WTC11 (cell line): Measurements from ENCODE around the gene ANO1. TPM values are rescaled to one million over a fixed set of nuclear protein-coding genes. Genes with fewer than 3 reads are reported as not detected.

Source experiments
- ATAC-seq: fragments of 200-7000 bp; cut with Tn5 transposase; 2 replicates; pipeline ENCODE4 v1.10.0; 2021; ENCODE audit warnings: mild to moderate bottlenecking, moderate library complexity
- CTCF ChIA-PET: fragments of 300-600 bp; sonication (Branson Sonifier 250); formaldehyde crosslinking; loops from one replicate; lab custom pipeline; 2021; ENCODE audit warnings: antibody characterized with exemption; lab: Charles Lee
- POLR2A ChIA-PET: fragments of 350-600 bp; sonication (Branson Sonifier 250); formaldehyde crosslinking; loops from one replicate; lab custom pipeline; 2021; ENCODE audit warnings: antibody characterized with exemption; lab: Charles Lee
- DNase-seq: peaks from one replicate; pipeline ENCODE4 v3.0.0; 2021; ENCODE audit warnings: low spot score
- H3K27ac Mint-ChIP-seq: 2 replicates; pipeline ENCODE4 v1.8.0; 2021; ENCODE audit warnings: mixed read lengths
- H3K27me3 Mint-ChIP-seq: 2 replicates; pipeline ENCODE4 v1.8.0; 2021; ENCODE audit warnings: low read depth, mild to moderate bottlenecking, moderate library complexity, mixed read lengths
- H3K36me3 Mint-ChIP-seq: 2 replicates; pipeline ENCODE4 v1.8.0; 2021; ENCODE audit warnings: mixed read lengths
- H3K4me1 Mint-ChIP-seq: 2 replicates; pipeline ENCODE4 v1.8.0; 2022; ENCODE audit warnings: mixed read lengths
- H3K4me3 Mint-ChIP-seq: 2 replicates; pipeline ENCODE4 v1.8.0; 2021; ENCODE audit warnings: mild to moderate bottlenecking, moderate library complexity, mixed read lengths
- H3K9me3 Mint-ChIP-seq: 2 replicates; pipeline ENCODE4 v1.8.0; 2021; ENCODE audit warnings: mixed read lengths
- ATF1 ChIP-seq: sonication (generic); formaldehyde crosslinking; IDR thresholded peaks from 2 replicates; pipeline ENCODE4 v1.8.1; 2023; ENCODE audit warnings: mild to moderate bottlenecking, moderate library complexity, missing genetic modification reagents
- EMX1 ChIP-seq: fragments of 250-450 bp; sonication (Bioruptor Pico); IDR thresholded peaks from 2 replicates; pipeline ENCODE4 v1.8.0; 2021; ENCODE audit warnings: mild to moderate bottlenecking
- GRHL2 ChIP-seq: fragments of 250-450 bp; sonication (Bioruptor Pico); IDR thresholded peaks from 2 replicates; pipeline ENCODE4 v1.8.0; 2022; ENCODE audit warnings: mild to moderate bottlenecking, moderate library complexity; ENCODE audit not compliant: insufficient replicate concordance, severe bottlenecking
- GTF2I ChIP-seq: fragments of 250-450 bp; sonication (Bioruptor Pico); conservative IDR thresholded peaks from 2 replicates; pipeline ENCODE4 v1.4.0; 2021; ENCODE audit warnings: mild to moderate bottlenecking
- MXD4 ChIP-seq: fragments of 250-450 bp; sonication (Bioruptor Pico); IDR thresholded peaks from 2 replicates; pipeline ENCODE4 v1.8.0; 2021; ENCODE audit warnings: mild to moderate bottlenecking, moderate library complexity, borderline replicate concordance
- MYBL2 ChIP-seq: sonication (generic); formaldehyde crosslinking; IDR thresholded peaks from 2 replicates; pipeline ENCODE4 v1.8.1; 2023; ENCODE audit warnings: mild to moderate bottlenecking, moderate library complexity, missing genetic modification reagents
- NR2C2 ChIP-seq: sonication (generic); formaldehyde crosslinking; IDR thresholded peaks from 2 replicates; pipeline ENCODE4 v1.8.0; 2022; ENCODE audit warnings: mild to moderate bottlenecking, missing genetic modification reagents
- PRRX2 ChIP-seq: fragments of 250-450 bp; sonication (Bioruptor Pico); IDR thresholded peaks from 2 replicates; pipeline ENCODE4 v1.8.0; 2021; ENCODE audit warnings: mild to moderate bottlenecking
- ZNF121 ChIP-seq: sonication (generic); formaldehyde crosslinking; IDR thresholded peaks from 2 replicates; pipeline ENCODE4 v1.8.0; 2023; ENCODE audit warnings: missing genetic modification reagents
- total RNA-seq: library from RNA; stranded (reverse); gene quantifications from 3 replicates; pipeline ENCODE4 v1.2.3, GENCODE V29; 2021
- TF ChIP-seq, protein P1 (sequence below): sonication (generic); formaldehyde crosslinking; IDR thresholded peaks from 2 replicates; pipeline ENCODE4 v1.8.0; 2022; ENCODE audit warnings: mild to moderate bottlenecking, missing genetic modification reagents
- TF ChIP-seq, protein P2 (sequence below): sonication (generic); formaldehyde crosslinking; IDR thresholded peaks from 2 replicates; pipeline ENCODE4 v1.8.0; 2023; ENCODE audit warnings: missing genetic modification reagents, mild to moderate bottlenecking, borderline replicate concordance
- TF ChIP-seq, protein P3 (sequence below): fragments of 250-450 bp; sonication (Bioruptor Pico); IDR thresholded peaks from 2 replicates; pipeline ENCODE4 v1.9.0; 2021; ENCODE audit warnings: mild to moderate bottlenecking, borderline replicate concordance
- TF ChIP-seq, protein P4 (sequence below): fragments of 250-450 bp; sonication (Bioruptor Pico); IDR thresholded peaks from 2 replicates; pipeline ENCODE4 v1.8.0; 2021; ENCODE audit warnings: mild to moderate bottlenecking
- TF ChIP-seq, protein P5 (sequence below): fragments of 250-450 bp; sonication (Bioruptor Pico); IDR thresholded peaks from 2 replicates; pipeline ENCODE4 v1.9.0; 2021; ENCODE audit warnings: mild to moderate bottlenecking
- TF ChIP-seq, protein P6 (sequence below): fragments of 200-600 bp; IDR thresholded peaks from 2 replicates; pipeline ENCODE4 v1.8.0; 2022; ENCODE audit warnings: antibody characterized with exemption
- TF ChIP-seq, protein P7 (sequence below): sonication (generic); formaldehyde crosslinking; IDR thresholded peaks from 2 replicates; pipeline ENCODE4 v1.8.0; 2023; ENCODE audit warnings: missing genetic modification reagents
- TF ChIP-seq, protein P8 (sequence below): sonication (generic); formaldehyde crosslinking; IDR thresholded peaks from 2 replicates; pipeline ENCODE4 v1.8.1; 2023; ENCODE audit warnings: mild to moderate bottlenecking, missing genetic modification reagents, moderate library complexity
- TF ChIP-seq, protein P9 (sequence below): fragments of 250-450 bp; sonication (Bioruptor Pico); IDR thresholded peaks from 2 replicates; pipeline ENCODE4 v1.9.0; 2021; ENCODE audit warnings: moderate library complexity, mild to moderate bottlenecking, inconsistent platforms, borderline replicate concordance
- TF ChIP-seq, protein P10 (sequence below): sonication (generic); formaldehyde crosslinking; IDR thresholded peaks from 2 replicates; pipeline ENCODE4 v1.8.0; 2022; ENCODE audit warnings: mild to moderate bottlenecking, missing genetic modification reagents

Gene ANO1
- total RNA-seq, 1 experiment from 2014 or later: 4.1 TPM

DNA sequence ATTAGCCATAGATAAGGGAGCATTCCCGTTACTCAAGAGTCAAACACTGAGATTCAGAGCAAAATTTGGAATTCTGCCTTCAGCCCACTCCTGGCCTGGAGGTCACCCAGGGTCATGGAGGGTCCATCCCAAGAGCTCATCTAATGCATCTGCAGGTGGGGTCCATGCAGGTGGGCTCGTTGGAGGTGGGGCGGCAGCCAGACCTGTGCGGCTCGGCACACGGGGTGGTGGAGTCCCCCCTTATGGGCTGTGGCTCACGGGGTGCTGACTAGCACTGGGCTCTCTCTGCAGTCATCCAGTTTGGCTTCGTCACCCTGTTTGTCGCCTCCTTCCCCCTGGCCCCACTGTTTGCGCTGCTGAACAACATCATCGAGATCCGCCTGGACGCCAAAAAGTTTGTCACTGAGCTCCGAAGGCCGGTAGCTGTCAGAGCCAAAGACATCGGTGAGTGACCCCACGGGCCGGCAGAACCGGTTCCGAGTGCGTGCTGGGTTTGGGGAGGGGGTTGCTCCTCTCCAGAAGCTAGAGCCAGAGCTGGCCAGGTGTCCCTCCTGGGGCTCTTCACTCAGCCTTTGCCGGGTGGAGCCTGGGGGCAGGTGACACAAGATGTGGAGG, 92.6 kb downstream of the ANO1 start:
- ChIA-PET CTCF (interaction anchor here (1.0 to 3.5 kb wide), 3 partner anchors 12 to 252 kb away, joined by 3 to 14 read pairs (median 9); no protein-coding TSS in a partner anchor), POLR2A (interaction anchor here (0.5 kb wide), 1 partner anchor 13 kb away, joined by 4 read pairs; no protein-coding TSS in a partner anchor)
- Mint-ChIP-seq H3K36me3 (no peaks in the 10 kb centered on the region), H3K4me3 (no peak overlapping the region), H3K27me3 (no peaks in the 10 kb centered on the region), H3K4me1 (peaks cover 12% of the 10 kb centered on the region), H3K27ac (no peak overlapping the region), H3K9me3 (no peaks in the 10 kb centered on the region)
- ATAC-seq: no peak
- no peak for DNase-seq
- TF ChIP-seq, protein P1, sequence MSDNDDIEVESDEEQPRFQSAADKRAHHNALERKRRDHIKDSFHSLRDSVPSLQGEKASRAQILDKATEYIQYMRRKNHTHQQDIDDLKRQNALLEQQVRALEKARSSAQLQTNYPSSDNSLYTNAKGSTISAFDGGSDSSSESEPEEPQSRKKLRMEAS (CRISPR knock-in tag): no peak
- TF ChIP-seq GRHL2 (CRISPR knock-in tag): no peak
- no peak for TF ChIP-seq NR2C2 (CRISPR knock-in tag)
- TF ChIP-seq, protein P2, sequence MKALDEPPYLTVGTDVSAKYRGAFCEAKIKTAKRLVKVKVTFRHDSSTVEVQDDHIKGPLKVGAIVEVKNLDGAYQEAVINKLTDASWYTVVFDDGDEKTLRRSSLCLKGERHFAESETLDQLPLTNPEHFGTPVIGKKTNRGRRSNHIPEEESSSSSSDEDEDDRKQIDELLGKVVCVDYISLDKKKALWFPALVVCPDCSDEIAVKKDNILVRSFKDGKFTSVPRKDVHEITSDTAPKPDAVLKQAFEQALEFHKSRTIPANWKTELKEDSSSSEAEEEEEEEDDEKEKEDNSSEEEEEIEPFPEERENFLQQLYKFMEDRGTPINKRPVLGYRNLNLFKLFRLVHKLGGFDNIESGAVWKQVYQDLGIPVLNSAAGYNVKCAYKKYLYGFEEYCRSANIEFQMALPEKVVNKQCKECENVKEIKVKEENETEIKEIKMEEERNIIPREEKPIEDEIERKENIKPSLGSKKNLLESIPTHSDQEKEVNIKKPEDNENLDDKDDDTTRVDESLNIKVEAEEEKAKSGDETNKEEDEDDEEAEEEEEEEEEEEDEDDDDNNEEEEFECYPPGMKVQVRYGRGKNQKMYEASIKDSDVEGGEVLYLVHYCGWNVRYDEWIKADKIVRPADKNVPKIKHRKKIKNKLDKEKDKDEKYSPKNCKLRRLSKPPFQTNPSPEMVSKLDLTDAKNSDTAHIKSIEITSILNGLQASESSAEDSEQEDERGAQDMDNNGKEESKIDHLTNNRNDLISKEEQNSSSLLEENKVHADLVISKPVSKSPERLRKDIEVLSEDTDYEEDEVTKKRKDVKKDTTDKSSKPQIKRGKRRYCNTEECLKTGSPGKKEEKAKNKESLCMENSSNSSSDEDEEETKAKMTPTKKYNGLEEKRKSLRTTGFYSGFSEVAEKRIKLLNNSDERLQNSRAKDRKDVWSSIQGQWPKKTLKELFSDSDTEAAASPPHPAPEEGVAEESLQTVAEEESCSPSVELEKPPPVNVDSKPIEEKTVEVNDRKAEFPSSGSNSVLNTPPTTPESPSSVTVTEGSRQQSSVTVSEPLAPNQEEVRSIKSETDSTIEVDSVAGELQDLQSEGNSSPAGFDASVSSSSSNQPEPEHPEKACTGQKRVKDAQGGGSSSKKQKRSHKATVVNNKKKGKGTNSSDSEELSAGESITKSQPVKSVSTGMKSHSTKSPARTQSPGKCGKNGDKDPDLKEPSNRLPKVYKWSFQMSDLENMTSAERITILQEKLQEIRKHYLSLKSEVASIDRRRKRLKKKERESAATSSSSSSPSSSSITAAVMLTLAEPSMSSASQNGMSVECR (CRISPR knock-in tag): no peak
- TF ChIP-seq, protein P3, sequence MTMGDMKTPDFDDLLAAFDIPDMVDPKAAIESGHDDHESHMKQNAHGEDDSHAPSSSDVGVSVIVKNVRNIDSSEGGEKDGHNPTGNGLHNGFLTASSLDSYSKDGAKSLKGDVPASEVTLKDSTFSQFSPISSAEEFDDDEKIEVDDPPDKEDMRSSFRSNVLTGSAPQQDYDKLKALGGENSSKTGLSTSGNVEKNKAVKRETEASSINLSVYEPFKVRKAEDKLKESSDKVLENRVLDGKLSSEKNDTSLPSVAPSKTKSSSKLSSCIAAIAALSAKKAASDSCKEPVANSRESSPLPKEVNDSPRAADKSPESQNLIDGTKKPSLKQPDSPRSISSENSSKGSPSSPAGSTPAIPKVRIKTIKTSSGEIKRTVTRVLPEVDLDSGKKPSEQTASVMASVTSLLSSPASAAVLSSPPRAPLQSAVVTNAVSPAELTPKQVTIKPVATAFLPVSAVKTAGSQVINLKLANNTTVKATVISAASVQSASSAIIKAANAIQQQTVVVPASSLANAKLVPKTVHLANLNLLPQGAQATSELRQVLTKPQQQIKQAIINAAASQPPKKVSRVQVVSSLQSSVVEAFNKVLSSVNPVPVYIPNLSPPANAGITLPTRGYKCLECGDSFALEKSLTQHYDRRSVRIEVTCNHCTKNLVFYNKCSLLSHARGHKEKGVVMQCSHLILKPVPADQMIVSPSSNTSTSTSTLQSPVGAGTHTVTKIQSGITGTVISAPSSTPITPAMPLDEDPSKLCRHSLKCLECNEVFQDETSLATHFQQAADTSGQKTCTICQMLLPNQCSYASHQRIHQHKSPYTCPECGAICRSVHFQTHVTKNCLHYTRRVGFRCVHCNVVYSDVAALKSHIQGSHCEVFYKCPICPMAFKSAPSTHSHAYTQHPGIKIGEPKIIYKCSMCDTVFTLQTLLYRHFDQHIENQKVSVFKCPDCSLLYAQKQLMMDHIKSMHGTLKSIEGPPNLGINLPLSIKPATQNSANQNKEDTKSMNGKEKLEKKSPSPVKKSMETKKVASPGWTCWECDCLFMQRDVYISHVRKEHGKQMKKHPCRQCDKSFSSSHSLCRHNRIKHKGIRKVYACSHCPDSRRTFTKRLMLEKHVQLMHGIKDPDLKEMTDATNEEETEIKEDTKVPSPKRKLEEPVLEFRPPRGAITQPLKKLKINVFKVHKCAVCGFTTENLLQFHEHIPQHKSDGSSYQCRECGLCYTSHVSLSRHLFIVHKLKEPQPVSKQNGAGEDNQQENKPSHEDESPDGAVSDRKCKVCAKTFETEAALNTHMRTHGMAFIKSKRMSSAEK (CRISPR knock-in tag): no peak
- TF ChIP-seq, protein P4, sequence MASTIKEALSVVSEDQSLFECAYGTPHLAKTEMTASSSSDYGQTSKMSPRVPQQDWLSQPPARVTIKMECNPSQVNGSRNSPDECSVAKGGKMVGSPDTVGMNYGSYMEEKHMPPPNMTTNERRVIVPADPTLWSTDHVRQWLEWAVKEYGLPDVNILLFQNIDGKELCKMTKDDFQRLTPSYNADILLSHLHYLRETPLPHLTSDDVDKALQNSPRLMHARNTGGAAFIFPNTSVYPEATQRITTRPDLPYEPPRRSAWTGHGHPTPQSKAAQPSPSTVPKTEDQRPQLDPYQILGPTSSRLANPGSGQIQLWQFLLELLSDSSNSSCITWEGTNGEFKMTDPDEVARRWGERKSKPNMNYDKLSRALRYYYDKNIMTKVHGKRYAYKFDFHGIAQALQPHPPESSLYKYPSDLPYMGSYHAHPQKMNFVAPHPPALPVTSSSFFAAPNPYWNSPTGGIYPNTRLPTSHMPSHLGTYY: no peak
- TF ChIP-seq MYBL2 (CRISPR knock-in tag): no peak
- TF ChIP-seq GTF2I (CRISPR knock-in tag): no peak
- no peak for TF ChIP-seq ZNF121
- no peak for TF ChIP-seq MXD4
- no peak for TF ChIP-seq PRRX2 (CRISPR knock-in tag)
- TF ChIP-seq, protein P5, sequence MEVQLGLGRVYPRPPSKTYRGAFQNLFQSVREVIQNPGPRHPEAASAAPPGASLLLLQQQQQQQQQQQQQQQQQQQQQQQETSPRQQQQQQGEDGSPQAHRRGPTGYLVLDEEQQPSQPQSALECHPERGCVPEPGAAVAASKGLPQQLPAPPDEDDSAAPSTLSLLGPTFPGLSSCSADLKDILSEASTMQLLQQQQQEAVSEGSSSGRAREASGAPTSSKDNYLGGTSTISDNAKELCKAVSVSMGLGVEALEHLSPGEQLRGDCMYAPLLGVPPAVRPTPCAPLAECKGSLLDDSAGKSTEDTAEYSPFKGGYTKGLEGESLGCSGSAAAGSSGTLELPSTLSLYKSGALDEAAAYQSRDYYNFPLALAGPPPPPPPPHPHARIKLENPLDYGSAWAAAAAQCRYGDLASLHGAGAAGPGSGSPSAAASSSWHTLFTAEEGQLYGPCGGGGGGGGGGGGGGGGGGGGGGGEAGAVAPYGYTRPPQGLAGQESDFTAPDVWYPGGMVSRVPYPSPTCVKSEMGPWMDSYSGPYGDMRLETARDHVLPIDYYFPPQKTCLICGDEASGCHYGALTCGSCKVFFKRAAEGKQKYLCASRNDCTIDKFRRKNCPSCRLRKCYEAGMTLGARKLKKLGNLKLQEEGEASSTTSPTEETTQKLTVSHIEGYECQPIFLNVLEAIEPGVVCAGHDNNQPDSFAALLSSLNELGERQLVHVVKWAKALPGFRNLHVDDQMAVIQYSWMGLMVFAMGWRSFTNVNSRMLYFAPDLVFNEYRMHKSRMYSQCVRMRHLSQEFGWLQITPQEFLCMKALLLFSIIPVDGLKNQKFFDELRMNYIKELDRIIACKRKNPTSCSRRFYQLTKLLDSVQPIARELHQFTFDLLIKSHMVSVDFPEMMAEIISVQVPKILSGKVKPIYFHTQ (CRISPR knock-in tag): no peak
- TF ChIP-seq, protein P6, sequence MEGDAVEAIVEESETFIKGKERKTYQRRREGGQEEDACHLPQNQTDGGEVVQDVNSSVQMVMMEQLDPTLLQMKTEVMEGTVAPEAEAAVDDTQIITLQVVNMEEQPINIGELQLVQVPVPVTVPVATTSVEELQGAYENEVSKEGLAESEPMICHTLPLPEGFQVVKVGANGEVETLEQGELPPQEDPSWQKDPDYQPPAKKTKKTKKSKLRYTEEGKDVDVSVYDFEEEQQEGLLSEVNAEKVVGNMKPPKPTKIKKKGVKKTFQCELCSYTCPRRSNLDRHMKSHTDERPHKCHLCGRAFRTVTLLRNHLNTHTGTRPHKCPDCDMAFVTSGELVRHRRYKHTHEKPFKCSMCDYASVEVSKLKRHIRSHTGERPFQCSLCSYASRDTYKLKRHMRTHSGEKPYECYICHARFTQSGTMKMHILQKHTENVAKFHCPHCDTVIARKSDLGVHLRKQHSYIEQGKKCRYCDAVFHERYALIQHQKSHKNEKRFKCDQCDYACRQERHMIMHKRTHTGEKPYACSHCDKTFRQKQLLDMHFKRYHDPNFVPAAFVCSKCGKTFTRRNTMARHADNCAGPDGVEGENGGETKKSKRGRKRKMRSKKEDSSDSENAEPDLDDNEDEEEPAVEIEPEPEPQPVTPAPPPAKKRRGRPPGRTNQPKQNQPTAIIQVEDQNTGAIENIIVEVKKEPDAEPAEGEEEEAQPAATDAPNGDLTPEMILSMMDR: no peak
- TF ChIP-seq, protein P7, sequence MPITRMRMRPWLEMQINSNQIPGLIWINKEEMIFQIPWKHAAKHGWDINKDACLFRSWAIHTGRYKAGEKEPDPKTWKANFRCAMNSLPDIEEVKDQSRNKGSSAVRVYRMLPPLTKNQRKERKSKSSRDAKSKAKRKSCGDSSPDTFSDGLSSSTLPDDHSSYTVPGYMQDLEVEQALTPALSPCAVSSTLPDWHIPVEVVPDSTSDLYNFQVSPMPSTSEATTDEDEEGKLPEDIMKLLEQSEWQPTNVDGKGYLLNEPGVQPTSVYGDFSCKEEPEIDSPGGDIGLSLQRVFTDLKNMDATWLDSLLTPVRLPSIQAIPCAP: no peak
- TF ChIP-seq, protein P8, sequence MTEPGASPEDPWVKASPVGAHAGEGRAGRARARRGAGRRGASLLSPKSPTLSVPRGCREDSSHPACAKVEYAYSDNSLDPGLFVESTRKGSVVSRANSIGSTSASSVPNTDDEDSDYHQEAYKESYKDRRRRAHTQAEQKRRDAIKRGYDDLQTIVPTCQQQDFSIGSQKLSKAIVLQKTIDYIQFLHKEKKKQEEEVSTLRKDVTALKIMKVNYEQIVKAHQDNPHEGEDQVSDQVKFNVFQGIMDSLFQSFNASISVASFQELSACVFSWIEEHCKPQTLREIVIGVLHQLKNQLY: no peak
- no peak for TF ChIP-seq ATF1 (CRISPR knock-in tag)
- no peak for TF ChIP-seq EMX1 (CRISPR knock-in tag)
- TF ChIP-seq, protein P9, sequence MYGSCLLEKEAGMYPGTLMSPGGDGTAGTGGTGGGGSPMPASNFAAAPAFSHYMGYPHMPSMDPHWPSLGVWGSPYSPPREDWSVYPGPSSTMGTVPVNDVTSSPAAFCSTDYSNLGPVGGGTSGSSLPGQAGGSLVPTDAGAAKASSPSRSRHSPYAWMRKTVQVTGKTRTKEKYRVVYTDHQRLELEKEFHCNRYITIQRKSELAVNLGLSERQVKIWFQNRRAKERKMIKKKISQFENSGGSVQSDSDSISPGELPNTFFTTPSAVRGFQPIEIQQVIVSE (CRISPR knock-in tag): no peak
- TF ChIP-seq, protein P10, sequence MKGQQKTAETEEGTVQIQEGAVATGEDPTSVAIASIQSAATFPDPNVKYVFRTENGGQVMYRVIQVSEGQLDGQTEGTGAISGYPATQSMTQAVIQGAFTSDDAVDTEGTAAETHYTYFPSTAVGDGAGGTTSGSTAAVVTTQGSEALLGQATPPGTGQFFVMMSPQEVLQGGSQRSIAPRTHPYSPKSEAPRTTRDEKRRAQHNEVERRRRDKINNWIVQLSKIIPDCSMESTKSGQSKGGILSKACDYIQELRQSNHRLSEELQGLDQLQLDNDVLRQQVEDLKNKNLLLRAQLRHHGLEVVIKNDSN (CRISPR knock-in tag): no peak
